ENCODE data around the gene SCYGR3.

GRCh38 chr2:227629435-227629834 is 14.8 kb upstream of the SCYGR3 start:
- TF ChIP-seq POLR2A (IDR thresholded peaks at IDR 0.05) = no peak
- TF ChIP-seq CTCF (IDR thresholded peaks at IDR 0.05 in 4 of 5, conservative IDR thresholded peaks at IDR 0.05 in 1 of 5) = no peak
